ENCODE data around the gene RMI1. TPM values are rescaled to one million over a fixed set of nuclear protein-coding genes. Genes with fewer than 3 reads are reported as not detected.
"Not testable (repeated sequence)": the region's sequence is repeated elsewhere in the genome, so short reads cannot be mapped to it uniquely, and the experiment has no call there.

RMI1 gene
- total RNA-seq, 1 experiment from 2014 or later, result 10.2 TPM

DNA sequence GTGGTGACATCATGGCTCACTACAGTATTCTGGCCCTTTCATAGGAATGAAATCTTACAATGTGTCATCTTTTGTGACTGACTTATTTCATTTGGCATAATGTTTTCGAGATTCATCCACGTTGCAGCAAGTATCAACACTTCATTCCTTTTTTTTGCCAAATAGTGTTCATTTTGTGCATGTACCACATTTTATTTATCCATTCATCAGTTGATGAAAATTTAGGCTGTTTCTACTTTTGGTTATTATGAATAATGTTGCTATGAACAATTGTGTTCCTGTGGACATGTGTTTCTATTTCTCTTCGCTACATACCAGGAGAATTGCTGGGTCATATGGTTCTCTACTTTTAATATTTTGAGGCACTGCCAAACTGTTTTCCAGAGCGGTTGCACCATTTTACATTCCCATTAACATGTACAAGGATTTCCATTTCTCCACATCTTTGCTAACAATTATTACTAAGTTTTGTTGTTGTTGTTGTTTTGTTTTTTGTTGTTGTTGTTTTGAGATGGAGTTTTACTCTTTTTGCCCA is 43.5 kb downstream of the RMI1 start:
- CTCF ChIA-PET, result no interaction called here
- H3K9me3 Mint-ChIP-seq (ENCODE audit: unreplicated experiment), result no peaks in the 10 kb centered on the region

DNA sequence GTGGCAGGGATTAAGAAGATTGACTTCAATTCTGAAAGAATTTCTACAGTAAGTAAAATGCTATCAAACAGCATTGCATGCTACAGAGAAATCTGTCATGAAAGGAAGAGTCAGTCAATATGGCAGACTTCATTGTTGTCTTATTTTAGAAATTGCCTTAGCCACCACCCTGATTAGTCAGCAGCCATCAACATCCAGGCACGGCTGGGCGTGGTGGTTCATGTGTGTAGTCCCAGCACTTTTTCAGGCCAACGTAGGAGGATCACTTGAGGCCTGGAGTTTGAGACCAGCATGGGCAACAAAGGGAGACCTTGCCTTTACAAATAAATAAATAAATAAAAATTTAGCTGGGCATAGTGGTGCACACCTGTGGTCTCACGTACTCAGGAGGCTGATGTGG is 46.6 kb downstream of the RMI1 start:
- ChIA-PET POLR2A (no interaction called here), CTCF (no interaction called here)
- Histone ChIP-seq H3K36me3 (ENCODE audit: control insufficient read depth, insufficient read depth, low read length) (no peaks in the 10 kb centered on the region), H3K27me3 (replicated peaks; ENCODE audit: control insufficient read depth, insufficient read depth, low read length) (no peaks in the 10 kb centered on the region), H3K9me3 (no peaks in the 10 kb centered on the region), H3K4me3 (ENCODE audit: low read depth, low read length) (no peak overlapping the region), H3K4me1 (no peaks in the 10 kb centered on the region)
- H3K4me3 Mint-ChIP-seq (ENCODE audit: unreplicated experiment), result no peak overlapping the region
- TF ChIP-seq, protein P1, sequence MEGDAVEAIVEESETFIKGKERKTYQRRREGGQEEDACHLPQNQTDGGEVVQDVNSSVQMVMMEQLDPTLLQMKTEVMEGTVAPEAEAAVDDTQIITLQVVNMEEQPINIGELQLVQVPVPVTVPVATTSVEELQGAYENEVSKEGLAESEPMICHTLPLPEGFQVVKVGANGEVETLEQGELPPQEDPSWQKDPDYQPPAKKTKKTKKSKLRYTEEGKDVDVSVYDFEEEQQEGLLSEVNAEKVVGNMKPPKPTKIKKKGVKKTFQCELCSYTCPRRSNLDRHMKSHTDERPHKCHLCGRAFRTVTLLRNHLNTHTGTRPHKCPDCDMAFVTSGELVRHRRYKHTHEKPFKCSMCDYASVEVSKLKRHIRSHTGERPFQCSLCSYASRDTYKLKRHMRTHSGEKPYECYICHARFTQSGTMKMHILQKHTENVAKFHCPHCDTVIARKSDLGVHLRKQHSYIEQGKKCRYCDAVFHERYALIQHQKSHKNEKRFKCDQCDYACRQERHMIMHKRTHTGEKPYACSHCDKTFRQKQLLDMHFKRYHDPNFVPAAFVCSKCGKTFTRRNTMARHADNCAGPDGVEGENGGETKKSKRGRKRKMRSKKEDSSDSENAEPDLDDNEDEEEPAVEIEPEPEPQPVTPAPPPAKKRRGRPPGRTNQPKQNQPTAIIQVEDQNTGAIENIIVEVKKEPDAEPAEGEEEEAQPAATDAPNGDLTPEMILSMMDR (IDR thresholded peaks at IDR 0.05; ENCODE audit: insufficient read depth in 1 of 2, low read depth in 1 of 2, low read length in 1 of 2, severe bottlenecking in 1 of 2, unreplicated experiment in 1 of 2), result no peak
- no peak for DNase-seq
- no peaks in the 10 kb centered on the region for H3K4me1 Mint-ChIP-seq (ENCODE audit: low read depth, unreplicated experiment)
- intact Hi-C loops (cut with micrococcal nuclease; ENCODE audit: unreplicated experiment), result no loop called here
- peaks cover 6% of the 10 kb centered on the region for H3K27me3 Mint-ChIP-seq (ENCODE audit: insufficient read depth, unreplicated experiment)
- BruUV-seq (replicated peaks), result no TSS peak
- no peaks in the 10 kb centered on the region for H3K9me3 Mint-ChIP-seq (ENCODE audit: unreplicated experiment)
- H3K36me3 Mint-ChIP-seq (ENCODE audit: insufficient read depth, unreplicated experiment), result no peaks in the 10 kb centered on the region
- H3K27ac Mint-ChIP-seq (ENCODE audit: unreplicated experiment), result no peak overlapping the region

More for the DNA sequence above, 43.5 kb downstream of the RMI1 start:
- Mint-ChIP-seq H3K4me1 (ENCODE audit: low read depth, unreplicated experiment) (no peaks in the 10 kb centered on the region), H3K36me3 (ENCODE audit: insufficient read depth, unreplicated experiment) (no peaks in the 10 kb centered on the region), H3K27ac (ENCODE audit: unreplicated experiment) (no peak overlapping the region), H3K4me3 (ENCODE audit: unreplicated experiment) (no peak overlapping the region), H3K27me3 (ENCODE audit: insufficient read depth, unreplicated experiment) (peaks cover 6% of the 10 kb centered on the region)
- H3K27me3 ChIP-seq (replicated peaks; ENCODE audit: control insufficient read depth, insufficient read depth, low read length), result no peaks in the 10 kb centered on the region
- POLR2A ChIA-PET, result no interaction called here
- H3K9me3 ChIP-seq, result no peaks in the 10 kb centered on the region
- no peaks in the 10 kb centered on the region for H3K4me1 ChIP-seq
- H3K36me3 ChIP-seq (ENCODE audit: control insufficient read depth, insufficient read depth, low read length), result no peaks in the 10 kb centered on the region
- TF ChIP-seq, protein P1 (IDR thresholded peaks at IDR 0.05; ENCODE audit: insufficient read depth in 1 of 2, low read depth in 1 of 2, low read length in 1 of 2, severe bottlenecking in 1 of 2, unreplicated experiment in 1 of 2), result no peak
- no peak for DNase-seq
- no TSS peak for BruUV-seq (replicated peaks)
- intact Hi-C loops (cut with micrococcal nuclease; ENCODE audit: unreplicated experiment), result no loop called here
- no peak overlapping the region for H3K4me3 ChIP-seq (ENCODE audit: low read depth, low read length)

DNA sequence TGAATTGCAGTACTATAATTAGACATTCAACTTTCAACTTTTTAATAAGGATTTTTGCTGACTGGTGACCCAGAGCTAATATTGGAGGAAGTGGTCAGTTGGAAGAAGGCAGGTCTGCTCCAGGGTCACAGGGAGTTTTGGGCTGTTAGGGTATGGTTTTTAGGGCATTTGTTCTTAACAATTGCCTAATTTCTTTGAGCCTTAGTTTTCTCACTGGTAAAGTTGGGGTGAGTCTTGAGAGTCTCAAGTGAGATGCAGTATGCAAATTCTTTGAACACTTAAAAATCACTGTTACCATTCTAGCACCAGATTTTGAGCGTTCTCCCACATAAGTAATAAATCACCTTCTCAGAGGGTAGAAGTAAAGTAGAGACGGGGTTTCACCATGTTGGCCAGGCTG is 50.9 kb downstream of the RMI1 start:
- H3K9me3 ChIP-seq, result no peaks in the 10 kb centered on the region
- no peaks in the 10 kb centered on the region for H3K4me1 ChIP-seq
- H3K27me3 ChIP-seq (replicated peaks; ENCODE audit: control insufficient read depth, insufficient read depth, low read length), result no peaks in the 10 kb centered on the region
- intact Hi-C loops (cut with micrococcal nuclease; ENCODE audit: unreplicated experiment), result no loop called here
- no peak overlapping the region for H3K4me3 ChIP-seq (ENCODE audit: low read depth, low read length)
- H3K36me3 ChIP-seq (ENCODE audit: control insufficient read depth, insufficient read depth, low read length), result no peaks in the 10 kb centered on the region
- CTCF ChIA-PET, result no interaction called here
- DNase-seq, result no peak
- BruUV-seq (replicated peaks), result no TSS peak
- Mint-ChIP-seq H3K4me1 (ENCODE audit: low read depth, unreplicated experiment) (no peaks in the 10 kb centered on the region), H3K27ac (ENCODE audit: unreplicated experiment) (no peak overlapping the region), H3K4me3 (ENCODE audit: unreplicated experiment) (no peak overlapping the region), H3K9me3 (ENCODE audit: unreplicated experiment) (no peaks in the 10 kb centered on the region), H3K27me3 (ENCODE audit: insufficient read depth, unreplicated experiment) (peaks cover 9% of the 10 kb centered on the region), H3K36me3 (ENCODE audit: insufficient read depth, unreplicated experiment) (no peaks in the 10 kb centered on the region)
- TF ChIP-seq, protein P1 (IDR thresholded peaks at IDR 0.05; ENCODE audit: insufficient read depth in 1 of 2, low read depth in 1 of 2, low read length in 1 of 2, severe bottlenecking in 1 of 2, unreplicated experiment in 1 of 2), result no peak
- POLR2A ChIA-PET, result no interaction called here

DNA sequence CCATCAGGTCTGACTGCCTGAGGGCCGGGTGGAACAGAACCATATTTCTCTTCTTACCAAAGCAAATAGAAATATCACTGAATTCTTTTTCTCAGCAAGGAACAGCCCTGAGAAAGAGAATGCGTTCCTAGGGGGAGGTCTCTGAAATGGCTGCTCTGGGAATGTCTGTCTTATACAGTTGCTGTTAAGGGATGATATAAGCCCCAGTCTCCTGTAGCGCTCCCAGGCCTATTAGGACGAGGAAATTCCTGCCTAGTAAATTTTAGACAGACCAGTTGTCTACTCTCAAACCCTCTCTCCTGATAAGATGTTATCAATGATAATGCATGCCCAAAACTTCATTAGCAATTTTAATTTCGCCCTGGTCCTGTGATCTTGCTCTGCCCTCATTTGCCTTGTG is 61.3 kb downstream of the RMI1 start:
- H3K9me3 ChIP-seq; H3K4me1 ChIP-seq; BruUV-seq (replicated peaks); H3K4me1 Mint-ChIP-seq (ENCODE audit: low read depth, unreplicated experiment); DNase-seq; intact Hi-C loops (cut with micrococcal nuclease; ENCODE audit: unreplicated experiment); CTCF ChIA-PET; H3K4me3 Mint-ChIP-seq (ENCODE audit: unreplicated experiment); H3K27me3 Mint-ChIP-seq (ENCODE audit: insufficient read depth, unreplicated experiment); H3K36me3 Mint-ChIP-seq (ENCODE audit: insufficient read depth, unreplicated experiment); H3K4me3 ChIP-seq (ENCODE audit: low read depth, low read length); H3K36me3 ChIP-seq (ENCODE audit: control insufficient read depth, insufficient read depth, low read length); H3K27me3 ChIP-seq (replicated peaks; ENCODE audit: control insufficient read depth, insufficient read depth, low read length); POLR2A ChIA-PET; H3K27ac Mint-ChIP-seq (ENCODE audit: unreplicated experiment): not testable (repeated sequence)
- H3K9me3 Mint-ChIP-seq (ENCODE audit: unreplicated experiment), result peaks cover 23% of the 10 kb centered on the region
